ENCODE data around the gene ASCL2. TPM values are rescaled to one million over a fixed set of nuclear protein-coding genes. Genes with fewer than 3 reads are reported as not detected.

Gene ASCL2
- polyA plus RNA-seq, 5 donors = 0.79 to 1.5 (median 1.3) TPM

GRCh38 chr11:2310073-2310785 is 39.8 kb upstream of the ASCL2 start:
- DNase-seq = no peak

- DNase-seq = no peak
These were observed 39.1 kb upstream of the ASCL2 start for GRCh38 chr11:2309251-2310072.

GRCh38 chr11:2308713-2309112 is 38.3 kb upstream of the ASCL2 start:
- no peak for DNase-seq

- no peak for DNase-seq
These were observed 37.3 kb upstream of the ASCL2 start for GRCh38 chr11:2307501-2308331.

- peak; percentile 61 to 69 for DNase-seq
These were observed 36.6 kb upstream of the ASCL2 start for GRCh38 chr11:2306877-2307500.

GRCh38 chr11:2306452-2306823 is 36.0 kb upstream of the ASCL2 start:
- DNase-seq = peak; percentile 92 to 93

- DNase-seq = peak; percentile 86
These were observed 35.5 kb upstream of the ASCL2 start for GRCh38 chr11:2305788-2306451.

GRCh38 chr11:2305140-2305778 is 34.9 kb upstream of the ASCL2 start:
- DNase-seq = peak; percentile 55 to 70

GRCh38 chr11:2304506-2305139 is 34.2 kb upstream of the ASCL2 start:
- no peak for DNase-seq

- DNase-seq = no peak
These were observed 33.5 kb upstream of the ASCL2 start for GRCh38 chr11:2303627-2304505.

GRCh38 chr11:2302896-2303626 is 32.7 kb upstream of the ASCL2 start:
- no peak for DNase-seq

GRCh38 chr11:2302306-2302895 is 32.0 kb upstream of the ASCL2 start:
- no peak for DNase-seq

- no peak for DNase-seq
These were observed 31.4 kb upstream of the ASCL2 start, which contains the start of the genes C11orf21 and TSPAN32 for GRCh38 chr11:2301631-2302305. Gene C11orf21 (minus strand): TSS chr11:2301918. CDS start chr11:2301808, 110 bp downstream. Gene TSPAN32 (plus strand): TSS chr11:2302013. CDS start chr11:2302150, 137 bp downstream.

GRCh38 chr11:2300936-2301630 is 30.7 kb upstream of the ASCL2 start:
- no peak for DNase-seq

- no peak for DNase-seq
These were observed 30.0 kb upstream of the ASCL2 start for GRCh38 chr11:2300290-2300935.

GRCh38 chr11:2299773-2300172 is 29.4 kb upstream of the ASCL2 start:
- DNase-seq = no peak
